ENCODE measurements around the gene SLC27A1.
A peak's percentile ranks its signal among the peaks of the same experiment; 100 is the strongest.
"Not testable (repeated sequence)": the region's sequence is repeated elsewhere in the genome, so short reads cannot be mapped to it uniquely, and the experiment has no call there.

The SLC27A1 gene

GRCh38 chr19:17517898-17518297, 47.6 kb downstream of the SLC27A1 start:
- no peak for DNase-seq (ENCODE audit: low spot score)
- ATAC-seq (ENCODE audit: low read depth) = no peak
- TF ChIP-seq CTCF (IDR thresholded peaks at IDR 0.05; ENCODE audit: poor library complexity, severe bottlenecking) = no peak
- Histone ChIP-seq H3K27ac (ENCODE audit: poor library complexity, severe bottlenecking) (no peak overlapping the region), H3K4me3 (ENCODE audit: severe bottlenecking) (no peak overlapping the region), H3K27me3 (ENCODE audit: insufficient read depth, poor library complexity, severe bottlenecking) (no peaks in the 10 kb centered on the region), H3K4me1 (ENCODE audit: insufficient read depth, poor library complexity, severe bottlenecking) (no peaks in the 10 kb centered on the region), H3K36me3 (ENCODE audit: low read depth) (peaks cover 21% of the 10 kb centered on the region), H3K9me3 (ENCODE audit: severe bottlenecking) (peaks cover 6% of the 10 kb centered on the region)

GRCh38 chr19:17518654-17519053, 48.3 kb downstream of the SLC27A1 start:
- H3K9me3 ChIP-seq (ENCODE audit: severe bottlenecking); H3K27ac ChIP-seq (ENCODE audit: poor library complexity, severe bottlenecking); DNase-seq (ENCODE audit: low spot score); H3K4me3 ChIP-seq (ENCODE audit: severe bottlenecking); ATAC-seq (ENCODE audit: low read depth); H3K4me1 ChIP-seq (ENCODE audit: insufficient read depth, poor library complexity, severe bottlenecking); H3K27me3 ChIP-seq (ENCODE audit: insufficient read depth, poor library complexity, severe bottlenecking): not testable (repeated sequence)
- H3K36me3 ChIP-seq (ENCODE audit: low read depth) = peaks cover 21% of the 10 kb centered on the region

GRCh38 chr19:17519967-17520366, 49.6 kb downstream of the SLC27A1 start:
- Histone ChIP-seq H3K9me3 (ENCODE audit: severe bottlenecking) (peaks cover 8% of the 10 kb centered on the region), H3K36me3 (ENCODE audit: low read depth) (peaks cover 21% of the 10 kb centered on the region), H3K27ac (ENCODE audit: poor library complexity, severe bottlenecking) (no peak overlapping the region), H3K27me3 (ENCODE audit: insufficient read depth, poor library complexity, severe bottlenecking) (no peaks in the 10 kb centered on the region), H3K4me1 (ENCODE audit: insufficient read depth, poor library complexity, severe bottlenecking) (no peaks in the 10 kb centered on the region), H3K4me3 (ENCODE audit: severe bottlenecking) (no peak overlapping the region)
- TF ChIP-seq CTCF (IDR thresholded peaks at IDR 0.05; ENCODE audit: poor library complexity, severe bottlenecking) = no peak
- no peak for ATAC-seq (ENCODE audit: low read depth)
- no peak for DNase-seq (ENCODE audit: low spot score)

- ATAC-seq (ENCODE audit: low read depth) (no peak), DNase-seq (ENCODE audit: low spot score) (no peak)
- Histone ChIP-seq H3K4me3 (ENCODE audit: severe bottlenecking) (no peak overlapping the region), H3K4me1 (ENCODE audit: insufficient read depth, poor library complexity, severe bottlenecking) (no peaks in the 10 kb centered on the region), H3K27ac (ENCODE audit: poor library complexity, severe bottlenecking) (no peak overlapping the region), H3K9me3 (ENCODE audit: severe bottlenecking) (peaks cover 8% of the 10 kb centered on the region), H3K36me3 (ENCODE audit: low read depth) (peaks cover 21% of the 10 kb centered on the region), H3K27me3 (ENCODE audit: insufficient read depth, poor library complexity, severe bottlenecking) (no peaks in the 10 kb centered on the region)
- no peak for TF ChIP-seq CTCF (IDR thresholded peaks at IDR 0.05; ENCODE audit: poor library complexity, severe bottlenecking)
Observed at GRCh38 chr19:17520865-17521264, 50.5 kb downstream of the SLC27A1 start.

GRCh38 chr19:17522988-17523872, 52.9 kb downstream of the SLC27A1 start:
- ATAC-seq (ENCODE audit: low read depth) (peak; percentile 13; the same call in 2 of the 3 replicates), DNase-seq (ENCODE audit: low spot score) (no peak)
- H3K27ac ChIP-seq (ENCODE audit: poor library complexity, severe bottlenecking) = no peak overlapping the region
- TF ChIP-seq CTCF (IDR thresholded peaks at IDR 0.05; ENCODE audit: poor library complexity, severe bottlenecking) = no peak
- peaks cover 7% of the 10 kb centered on the region for H3K36me3 ChIP-seq (ENCODE audit: low read depth)
- no peaks in the 10 kb centered on the region for H3K4me1 ChIP-seq (ENCODE audit: insufficient read depth, poor library complexity, severe bottlenecking)
- peaks cover 4% of the 10 kb centered on the region for H3K9me3 ChIP-seq (ENCODE audit: severe bottlenecking)
- H3K27me3 ChIP-seq (ENCODE audit: insufficient read depth, poor library complexity, severe bottlenecking) = no peaks in the 10 kb centered on the region
- H3K4me3 ChIP-seq (ENCODE audit: severe bottlenecking) = no peak overlapping the region

Data from RWPE2 (cell line).